B cell (primary cell): ENCODE results near the gene DCAKD. TPM values are rescaled to one million over a fixed set of nuclear protein-coding genes. Genes with fewer than 3 reads are reported as not detected.
A peak's percentile ranks its signal among the peaks of the same experiment; 100 is the strongest.

ENCODE experiments used
- ATAC-seq: fragments of 200-7000 bp; cut with Tn5 transposase; one replicate; pipeline ENCODE4 v1.10.0; 2021; ENCODE audit warnings: low read depth, mild to moderate bottlenecking, moderate number of reproducible peaks, moderate library complexity
- CTCF ChIA-PET: fragments of 350-600 bp; sonication (Branson Sonifier 250); formaldehyde crosslinking; loops from one replicate; lab custom pipeline; 2021; ENCODE audit warnings: antibody characterized with exemption, inconsistent platforms; lab: Charles Lee
- POLR2A ChIA-PET: fragments of 350-600 bp; sonication (Branson Sonifier 250); formaldehyde crosslinking; loops from one replicate; lab custom pipeline; 2021; ENCODE audit warnings: antibody characterized with exemption; lab: Charles Lee
- DNase-seq: peaks from one replicate; pipeline ENCODE4 v3.0.0; 2013
- H2AFZ ChIP-seq: 2 replicates; pipeline ENCODE4 v1.6.1; 2012; ENCODE audit warnings: mild to moderate bottlenecking, low read depth, low read length; ENCODE audit not compliant: insufficient read depth, poor library complexity, severe bottlenecking
- H3K27ac ChIP-seq, 2 donors: 1 replicate in 1 of 2; 2 replicates in 1 of 2; pipeline ENCODE4 v1.5.1; 2012 to 2013; ENCODE audit warnings: low read length in 2 of 2, mild to moderate bottlenecking in 2 of 2, moderate library complexity in 1 of 2
- H3K27me3 ChIP-seq, 4 experiments: fragments of 200-600 bp in 1 of 4; sonication (generic) in 1 of 4; replicated peaks in 1 of 4; 1 replicate in 2 of 4; 2 replicates in 2 of 4; pipeline versions ENCODE4 v1.6.1 to v1.7.0; 2013 to 2016; ENCODE audit warnings: low read length in 3 of 4, mild to moderate bottlenecking in 2 of 4, mixed read lengths in 1 of 4, moderate library complexity in 1 of 4; ENCODE audit not compliant: insufficient read depth in 4 of 4, control insufficient read depth in 3 of 4; ENCODE audit errors: control extremely low read depth in 1 of 4
- H3K36me3 ChIP-seq, 2 experiments: replicated peaks in 1 of 2; 1 replicate in 1 of 2; 2 replicates in 1 of 2; pipeline versions ENCODE4 v1.6.1 to v1.7.1; 2013; ENCODE audit warnings: low read length in 1 of 2; ENCODE audit not compliant: insufficient read depth in 2 of 2, control insufficient read depth in 1 of 2; ENCODE audit errors: control extremely low read depth in 1 of 2, extremely low read depth in 1 of 2
- H3K4me1 ChIP-seq, 2 donors: fragments of 200-600 bp in 1 of 2; sonication (generic) in 1 of 2; 1 replicate in 1 of 2; 2 replicates in 1 of 2; pipeline versions ENCODE4 v1.5.1 to v1.6.1; 2013 to 2017; ENCODE audit warnings: low read length in 2 of 2; ENCODE audit not compliant: control insufficient read depth in 2 of 2, insufficient read depth in 2 of 2
- H3K4me2 ChIP-seq: replicated peaks from 2 replicates; pipeline ENCODE3; 2012; ENCODE audit warnings: mild to moderate bottlenecking, low read depth, low read length; ENCODE audit not compliant: poor library complexity, severe bottlenecking
- H3K4me3 ChIP-seq, 5 experiments: fragments of 200-600 bp in 1 of 5; sonication (generic) in 1 of 5; 1 replicate in 3 of 5; 2 replicates in 2 of 5; pipeline versions ENCODE4 v1.5.1 to v1.7.0; 2011 to 2016; ENCODE audit warnings: low read length in 4 of 5, mild to moderate bottlenecking in 4 of 5, low read depth in 2 of 5, control low read depth in 1 of 5, moderate library complexity in 1 of 5; ENCODE audit not compliant: insufficient read depth in 1 of 5; ENCODE audit errors: control extremely low read depth in 1 of 5, extremely low read depth in 1 of 5
- H3K79me2 ChIP-seq: fragments of 200-600 bp; sonication (generic); one replicate; pipeline ENCODE4 v1.6.0; 2016; ENCODE audit warnings: low read length; ENCODE audit not compliant: control insufficient read depth, insufficient read depth
- H3K9ac ChIP-seq: fragments of 200-600 bp; sonication (generic); 2 replicates; pipeline ENCODE4 v1.6.1; 2017; ENCODE audit warnings: mild to moderate bottlenecking, low read length, moderate library complexity
- H3K9me3 ChIP-seq, 3 donors: one replicate each; pipeline versions ENCODE4 v1.6.1 to v1.7.1; 2013; ENCODE audit warnings: low read length in 2 of 3; ENCODE audit not compliant: control insufficient read depth in 2 of 3, insufficient read depth in 1 of 3; ENCODE audit errors: control extremely low read depth in 1 of 3
- H4K20me1 ChIP-seq: 2 replicates; pipeline ENCODE4 v1.6.0; 2012; ENCODE audit warnings: mild to moderate bottlenecking, low read length; ENCODE audit not compliant: insufficient read depth, control insufficient read depth, poor library complexity, severe bottlenecking
- H3K27ac Mint-ChIP-seq: one replicate; pipeline ENCODE4 v1.8.0; 2021; ENCODE audit warnings: mixed read lengths
- H3K27me3 Mint-ChIP-seq: one replicate; pipeline ENCODE4 v1.8.0; 2021; ENCODE audit warnings: mixed read lengths
- H3K4me1 Mint-ChIP-seq: one replicate; pipeline ENCODE4 v1.8.0; 2021; ENCODE audit warnings: mixed read lengths
- H3K4me3 Mint-ChIP-seq: one replicate; pipeline ENCODE4 v1.8.0; 2021; ENCODE audit warnings: mixed read lengths
- H3K9me3 Mint-ChIP-seq: one replicate; pipeline ENCODE4 v1.8.0; 2022; ENCODE audit warnings: mixed read lengths; ENCODE audit not compliant: insufficient read depth
- CTCF ChIP-seq: fragments of 200-600 bp; IDR thresholded peaks from one replicate; pipeline ENCODE4 v1.8.0; 2022; ENCODE audit warnings: antibody characterized with exemption, mild to moderate bottlenecking
- EZH2 ChIP-seq: IDR thresholded peaks from 2 replicates; pipeline ENCODE4 v1.6.1; 2012; ENCODE audit warnings: borderline replicate concordance, low read depth, mild to moderate bottlenecking, moderate library complexity, low read length; ENCODE audit not compliant: insufficient read depth, poor library complexity, severe bottlenecking
- WGBS: methylation state at CpG from one replicate; pipeline ENCODE4 v1.1.5; 2013; ENCODE audit warnings: missing lambda C conversion rate; ENCODE audit not compliant: insufficient coverage; 5-methylcytosine and 5-hydroxymethylcytosine counted together
- intact Hi-C: fragments of 100-400 bp; cut with micrococcal nuclease; formaldehyde crosslinking; loops from one replicate; pipeline ENCODE4 v1.10.0; 2022
- polyA plus RNA-seq: library from polyadenylated mRNA; depleted of rRNA; stranded (reverse); fragments of >200 nt; gene quantifications from 2 replicates; pipeline ENCODE4 v1.2.3, GENCODE V29; 2012
- total RNA-seq, 2 donors: library from RNA; stranded (reverse); fragments of 120-200 nt in 1 of 2; gene quantifications; 1 replicate in 1 of 2; 2 replicates in 1 of 2; pipeline versions ENCODE4 v1.2.3 to v1.2.4, GENCODE V29; 2013 to 2022

The DCAKD gene
- total and polyA plus RNA-seq, 2 donors (not counting 1 experiment from before 2014, with no cell fraction given) = 20.6 to 31.5 TPM

- POLR2A ChIA-PET = interaction anchor here (1.0 kb wide), 1 partner anchor 149 kb away, joined by 3 read pairs; no protein-coding TSS in a partner anchor
- H3K9me3 Mint-ChIP-seq = no peaks in the 10 kb centered on the region
These were observed 47.6 kb upstream of the DCAKD start for GRCh38 chr17:45098869-45099616.

More at GRCh38 chr17:45098869-45099616, 47.6 kb upstream of the DCAKD start:
- H3K9ac ChIP-seq = no peak overlapping the region
- H3K27me3 Mint-ChIP-seq = no peaks in the 10 kb centered on the region
- H3K4me1 Mint-ChIP-seq = peaks cover 7% of the 10 kb centered on the region
- peaks cover 4% of the 10 kb centered on the region for H3K79me2 ChIP-seq
- no peak overlapping the region for H3K4me2 ChIP-seq
- TF ChIP-seq CTCF (peak; percentile 88), EZH2 (no peak)
- CTCF ChIA-PET = interaction anchor here (0.6 to 5.2 kb wide), 34 partner anchors 9 to 326 kb away, joined by 3 to 62 read pairs (median 4); partner anchors contain the start of genes NMT1 and PLCD3
- no peaks in the 10 kb centered on the region for H3K9me3 ChIP-seq
- peaks cover 2 to 74% of the 10 kb centered on the region in 2 experiments for H3K36me3 ChIP-seq
- DNase-seq = peak; percentile 78
- H3K4me3 ChIP-seq = no peak overlapping the region
- H3K27ac Mint-ChIP-seq = peak overlapping the region; percentile 6
- no peak overlapping the region for H3K4me3 Mint-ChIP-seq
- H3K27me3 ChIP-seq = no peaks in the 10 kb centered on the region
- no peak overlapping the region for H2AFZ ChIP-seq
- H4K20me1 ChIP-seq = peaks cover 5% of the 10 kb centered on the region
- H3K4me1 ChIP-seq = no peaks in the 10 kb centered on the region
- intact Hi-C loops = loop anchor here (1.0 kb wide), 2 partner anchors 29 to 324 kb away; no protein-coding TSS in a partner anchor
- ATAC-seq = peak; percentile 84
- no peak overlapping the region for H3K27ac ChIP-seq
- 76% methylated on average over 8 of the region's 9 CpGs for WGBS
